GM12872 (cell line): ENCODE data around the gene MAPK1.

Experiments
- TF ChIP-seq, protein P1 (sequence below): IDR thresholded peaks from 3 replicates; pipeline ENCODE4 v1.5.1; 2011; ENCODE audit warnings: low read depth, mild to moderate bottlenecking, low read length, moderate library complexity; ENCODE audit not compliant: insufficient read depth

MAPK1 gene

DNA sequence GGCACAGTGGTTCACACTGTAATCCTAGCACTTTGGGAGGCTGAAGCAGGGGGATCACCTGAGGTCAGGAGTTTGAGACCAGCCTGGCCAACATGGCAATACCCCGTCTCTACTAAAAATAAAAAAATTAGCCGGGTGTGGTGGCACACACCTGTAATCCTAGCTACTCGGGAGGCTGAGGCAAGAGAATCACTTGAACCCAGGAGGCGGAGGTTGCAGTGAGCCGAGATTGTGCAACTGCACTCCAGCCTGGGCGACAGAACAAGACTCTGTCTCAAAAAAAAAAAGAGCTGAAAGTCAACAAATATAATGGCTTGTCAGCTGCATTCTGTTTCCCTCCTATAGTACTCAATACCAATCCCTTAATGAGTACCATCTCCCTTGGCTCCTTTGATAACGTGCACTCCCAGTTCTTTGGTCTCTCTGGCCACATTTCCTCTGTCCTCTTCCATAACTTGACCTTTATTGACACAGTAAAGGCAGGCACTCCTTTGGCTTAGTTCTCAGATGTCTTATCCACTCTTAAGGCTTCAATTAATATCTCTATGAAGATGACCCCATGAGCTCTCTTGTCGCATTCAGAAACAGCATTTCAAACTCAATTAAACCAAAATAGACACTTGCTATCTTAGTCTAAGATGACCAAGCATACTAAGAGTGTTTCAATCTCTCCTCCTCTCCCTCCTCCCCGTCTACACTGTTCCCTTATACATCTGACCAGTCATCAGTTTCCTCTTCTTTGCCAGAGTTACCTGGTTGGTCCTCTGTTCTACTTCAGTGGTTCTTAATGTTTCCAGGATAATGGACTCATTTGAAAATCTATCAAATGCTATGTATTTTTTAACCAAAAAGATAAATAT is 4.8 kb downstream of the MAPK1 start:
- TF ChIP-seq, protein P1, sequence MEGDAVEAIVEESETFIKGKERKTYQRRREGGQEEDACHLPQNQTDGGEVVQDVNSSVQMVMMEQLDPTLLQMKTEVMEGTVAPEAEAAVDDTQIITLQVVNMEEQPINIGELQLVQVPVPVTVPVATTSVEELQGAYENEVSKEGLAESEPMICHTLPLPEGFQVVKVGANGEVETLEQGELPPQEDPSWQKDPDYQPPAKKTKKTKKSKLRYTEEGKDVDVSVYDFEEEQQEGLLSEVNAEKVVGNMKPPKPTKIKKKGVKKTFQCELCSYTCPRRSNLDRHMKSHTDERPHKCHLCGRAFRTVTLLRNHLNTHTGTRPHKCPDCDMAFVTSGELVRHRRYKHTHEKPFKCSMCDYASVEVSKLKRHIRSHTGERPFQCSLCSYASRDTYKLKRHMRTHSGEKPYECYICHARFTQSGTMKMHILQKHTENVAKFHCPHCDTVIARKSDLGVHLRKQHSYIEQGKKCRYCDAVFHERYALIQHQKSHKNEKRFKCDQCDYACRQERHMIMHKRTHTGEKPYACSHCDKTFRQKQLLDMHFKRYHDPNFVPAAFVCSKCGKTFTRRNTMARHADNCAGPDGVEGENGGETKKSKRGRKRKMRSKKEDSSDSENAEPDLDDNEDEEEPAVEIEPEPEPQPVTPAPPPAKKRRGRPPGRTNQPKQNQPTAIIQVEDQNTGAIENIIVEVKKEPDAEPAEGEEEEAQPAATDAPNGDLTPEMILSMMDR: no peak

DNA sequence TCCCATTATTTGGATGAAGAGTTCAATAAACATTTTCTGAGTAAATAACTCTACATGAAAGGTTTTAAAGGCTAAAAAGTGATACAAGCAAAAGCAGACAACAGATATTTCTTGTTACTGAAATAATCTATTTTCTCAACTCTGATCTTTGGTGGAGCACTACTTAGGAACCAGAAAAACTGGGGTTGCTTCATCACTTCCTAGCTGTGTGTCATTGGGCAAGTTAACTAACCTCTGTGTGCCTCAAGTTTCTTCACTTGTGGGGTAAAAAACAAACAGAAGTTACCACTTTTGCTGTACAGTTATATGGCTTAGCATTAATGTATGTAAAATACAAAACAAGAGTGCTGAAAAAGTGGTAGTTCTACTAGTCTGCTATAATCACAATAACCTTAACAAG is 5.6 kb downstream of the MAPK1 start:
- TF ChIP-seq, protein P1: no peak

DNA sequence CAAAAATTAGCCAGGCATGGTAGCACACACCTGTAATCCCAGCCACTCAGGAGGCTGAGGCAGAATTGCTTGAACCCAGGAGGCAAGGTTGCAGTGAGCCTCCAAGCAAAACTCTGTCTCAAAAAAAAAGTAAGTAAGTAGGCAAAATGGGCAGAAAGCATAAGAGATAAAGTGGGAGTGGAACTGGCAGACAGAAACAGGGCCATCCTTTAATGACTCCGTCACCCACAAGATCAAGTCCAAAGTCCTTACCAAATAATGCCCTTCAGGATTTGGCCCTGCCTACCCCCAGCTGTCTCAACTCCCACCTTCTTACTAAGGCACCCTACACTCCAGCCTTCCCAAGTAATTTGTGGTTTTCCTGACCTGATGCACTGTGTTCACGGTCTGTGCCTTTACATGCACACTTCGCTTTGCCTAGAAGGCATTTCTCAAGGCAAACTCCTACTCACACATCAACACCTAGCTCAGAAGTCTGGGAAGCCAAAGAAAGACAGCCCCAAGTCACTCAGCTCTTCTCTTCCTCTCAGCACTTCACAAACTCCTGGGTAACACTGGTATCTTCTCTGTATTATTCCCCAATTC is 6.1 kb downstream of the MAPK1 start:
- TF ChIP-seq, protein P1: no peak

DNA sequence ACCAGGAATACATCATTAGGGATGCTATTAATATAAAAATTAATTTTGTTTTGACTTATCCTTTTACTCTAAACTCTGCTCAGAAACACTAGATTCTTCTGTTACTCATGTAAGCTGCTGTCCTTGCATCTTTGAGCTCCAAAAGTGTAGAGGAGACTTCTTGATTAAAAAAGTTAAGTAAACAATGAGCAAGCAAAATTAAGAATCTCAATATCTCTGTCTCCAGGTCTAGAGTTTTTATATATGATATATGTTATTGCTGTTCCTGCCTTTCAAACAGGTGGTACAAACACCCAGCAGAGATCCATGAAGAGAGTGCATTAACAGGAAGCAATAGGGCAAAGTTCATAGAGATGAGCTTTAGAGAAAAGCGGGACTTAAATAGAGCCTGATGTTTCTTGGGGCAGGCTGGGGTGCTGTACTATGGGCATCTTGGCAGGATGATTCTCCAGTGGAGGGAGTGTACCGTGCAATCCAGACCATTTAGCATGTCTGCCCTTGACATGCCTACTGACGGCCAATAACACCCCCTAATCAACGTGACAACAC is 6.9 kb downstream of the MAPK1 start:
- TF ChIP-seq, protein P1: no peak

DNA sequence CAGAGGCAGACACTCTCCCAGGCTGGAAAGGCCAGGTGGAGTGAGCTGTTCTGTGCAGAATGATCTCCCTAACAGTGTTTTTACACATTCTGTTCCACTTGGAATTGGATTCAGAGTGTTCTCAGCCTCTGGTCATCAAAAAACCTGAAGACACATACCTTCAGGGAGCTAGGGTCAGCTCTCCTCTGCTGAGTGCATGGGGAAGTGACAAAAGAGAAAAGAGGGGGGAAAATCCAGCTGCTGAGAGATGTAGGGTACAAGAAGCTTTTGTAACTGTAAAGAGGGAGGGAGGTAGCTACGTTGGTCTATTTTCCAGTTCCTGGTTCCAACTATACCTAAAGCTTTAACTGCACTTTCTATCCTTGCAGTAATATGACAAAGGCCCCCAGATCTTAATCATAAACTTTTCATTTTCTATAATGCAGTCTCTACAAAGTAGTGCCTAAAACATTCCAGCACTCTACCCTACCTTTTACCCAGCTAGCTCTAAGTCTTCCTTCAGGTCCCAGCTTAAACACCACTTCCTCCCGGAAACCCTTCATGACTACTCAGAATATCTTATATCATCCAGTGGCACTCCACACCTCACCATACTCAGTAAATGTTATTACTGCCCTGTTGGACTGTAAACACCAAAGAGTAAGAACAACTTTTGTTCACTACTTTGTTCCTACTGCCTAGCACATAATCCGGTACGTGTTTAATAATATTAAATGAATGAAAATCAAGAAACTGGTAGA is 9.2 kb downstream of the MAPK1 start:
- TF ChIP-seq, protein P1: no peak

DNA sequence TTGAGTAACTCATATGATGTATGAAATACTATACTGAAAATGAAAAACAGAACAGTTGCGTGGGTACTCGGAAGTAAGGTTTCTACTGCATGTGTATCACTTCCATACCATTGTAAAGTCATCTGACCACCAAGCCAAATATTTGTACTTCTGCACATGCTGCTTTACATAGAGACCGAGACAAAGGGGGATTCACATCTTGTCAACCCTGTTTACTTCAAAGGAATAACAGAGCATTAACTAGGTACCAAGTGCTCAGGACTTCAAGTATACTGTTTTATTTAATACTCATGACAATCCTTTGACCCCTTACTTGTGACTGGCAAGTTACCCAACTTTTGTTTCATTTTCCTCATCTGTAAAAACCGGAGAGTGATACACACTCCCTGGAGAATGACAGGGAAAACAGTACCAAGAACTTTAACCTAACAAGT is 9.9 kb downstream of the MAPK1 start:
- TF ChIP-seq, protein P1: no peak

DNA sequence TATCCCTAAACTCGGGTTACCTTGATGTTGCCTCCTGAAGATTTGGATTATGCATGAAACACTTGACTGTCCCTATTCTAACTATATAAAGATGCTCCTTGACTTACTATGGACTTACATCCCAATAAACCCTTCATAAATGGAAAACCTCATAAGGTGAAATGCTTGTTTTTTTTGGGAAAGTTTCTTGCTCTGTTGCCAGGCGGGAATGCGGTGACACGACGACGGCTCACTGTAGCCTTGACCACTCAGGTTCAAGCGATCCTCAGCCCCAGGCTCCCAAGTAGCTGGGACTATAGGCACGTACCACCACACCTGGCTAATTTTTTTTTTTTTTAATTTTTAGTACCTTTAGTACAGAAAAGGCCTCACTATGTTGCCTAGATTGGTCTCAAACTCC is 10.6 kb downstream of the MAPK1 start:
- TF ChIP-seq, protein P1: no peak
